AG09309 (cell line): ENCODE results near the gene MYH15.

Experiments used
- DNase-seq: peaks from one replicate; pipeline ENCODE4 v3.0.0-alpha.2; 2010; ENCODE audit warnings: low read depth
- H3K4me3 ChIP-seq: 2 replicates; pipeline ENCODE4 v1.5.1; 2011; ENCODE audit warnings: mild to moderate bottlenecking, low read depth, low read length, moderate library complexity; ENCODE audit not compliant: control insufficient read depth
- TF ChIP-seq, protein P1 (sequence below): IDR thresholded peaks from 2 replicates; pipeline ENCODE4 v1.5.1; 2011; ENCODE audit warnings: mild to moderate bottlenecking, low read depth, low read length, inconsistent platforms; ENCODE audit not compliant: insufficient read depth, control insufficient read depth; ENCODE audit errors: missing control alignments

Gene MYH15

DNA sequence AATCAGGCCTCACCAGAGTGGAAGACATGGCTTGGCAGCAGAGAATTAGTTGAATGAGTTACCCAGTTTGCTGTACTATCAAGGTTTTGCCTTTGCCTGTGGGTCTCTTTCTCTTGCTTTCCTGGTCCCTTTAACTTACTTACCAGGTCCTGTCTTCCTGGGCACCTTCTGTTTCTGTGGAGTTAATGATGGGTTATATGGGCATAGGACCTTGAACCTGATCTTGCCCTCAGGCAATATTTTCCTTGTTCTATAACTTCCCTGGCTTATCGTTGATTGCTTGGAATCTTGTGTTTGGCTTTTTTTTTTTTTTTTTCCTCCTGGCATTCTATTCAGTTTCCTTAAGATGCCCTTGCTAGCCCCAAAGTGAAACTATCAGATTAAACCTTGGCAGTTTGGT is 107.2 kb downstream of the MYH15 start:
- DNase-seq: no peak

GRCh38 chr3:108401836-108402235 is 108.6 kb downstream of the MYH15 start:
- TF ChIP-seq, protein P1, sequence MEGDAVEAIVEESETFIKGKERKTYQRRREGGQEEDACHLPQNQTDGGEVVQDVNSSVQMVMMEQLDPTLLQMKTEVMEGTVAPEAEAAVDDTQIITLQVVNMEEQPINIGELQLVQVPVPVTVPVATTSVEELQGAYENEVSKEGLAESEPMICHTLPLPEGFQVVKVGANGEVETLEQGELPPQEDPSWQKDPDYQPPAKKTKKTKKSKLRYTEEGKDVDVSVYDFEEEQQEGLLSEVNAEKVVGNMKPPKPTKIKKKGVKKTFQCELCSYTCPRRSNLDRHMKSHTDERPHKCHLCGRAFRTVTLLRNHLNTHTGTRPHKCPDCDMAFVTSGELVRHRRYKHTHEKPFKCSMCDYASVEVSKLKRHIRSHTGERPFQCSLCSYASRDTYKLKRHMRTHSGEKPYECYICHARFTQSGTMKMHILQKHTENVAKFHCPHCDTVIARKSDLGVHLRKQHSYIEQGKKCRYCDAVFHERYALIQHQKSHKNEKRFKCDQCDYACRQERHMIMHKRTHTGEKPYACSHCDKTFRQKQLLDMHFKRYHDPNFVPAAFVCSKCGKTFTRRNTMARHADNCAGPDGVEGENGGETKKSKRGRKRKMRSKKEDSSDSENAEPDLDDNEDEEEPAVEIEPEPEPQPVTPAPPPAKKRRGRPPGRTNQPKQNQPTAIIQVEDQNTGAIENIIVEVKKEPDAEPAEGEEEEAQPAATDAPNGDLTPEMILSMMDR: no peak
- no peak for DNase-seq
- H3K4me3 ChIP-seq: no peak overlapping the region

More for the DNA sequence above, 107.2 kb downstream of the MYH15 start:
- TF ChIP-seq, protein P1: no peak
- no peak overlapping the region for H3K4me3 ChIP-seq

DNA sequence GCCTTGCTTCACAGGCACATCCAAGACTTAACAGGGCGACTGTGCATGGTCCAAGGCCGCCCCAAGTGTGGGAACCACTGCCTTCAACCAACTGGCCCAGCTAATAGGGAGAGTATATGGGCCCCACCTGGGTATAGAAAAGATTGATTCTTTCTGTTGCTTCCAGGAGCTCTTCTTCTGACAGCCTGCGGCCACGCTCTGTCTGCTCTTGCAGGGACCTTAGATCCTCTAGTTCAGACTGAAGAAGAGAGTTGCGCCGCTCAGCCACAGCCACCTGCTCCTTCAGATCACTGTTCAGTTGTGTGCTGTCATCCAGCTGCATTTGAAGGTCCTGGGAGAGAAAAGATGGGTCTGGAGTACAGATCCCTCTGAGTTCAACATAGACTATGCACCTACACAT is 111.9 kb downstream of the MYH15 start:
- no peak for DNase-seq
- no peak overlapping the region for H3K4me3 ChIP-seq
- TF ChIP-seq, protein P1: no peak

- no peak for DNase-seq
- H3K4me3 ChIP-seq: no peak overlapping the region
- TF ChIP-seq, protein P1: no peak
Measured at GRCh38 chr3:108396336-108396735, 114.1 kb downstream of the MYH15 start.

- no peak overlapping the region for H3K4me3 ChIP-seq
- DNase-seq: no peak
- TF ChIP-seq, protein P1: no peak
Measured at GRCh38 chr3:108394563-108394962, 115.8 kb downstream of the MYH15 start.

- TF ChIP-seq, protein P1: no peak
- DNase-seq: no peak
- no peak overlapping the region for H3K4me3 ChIP-seq
Measured at GRCh38 chr3:108394016-108394415, 116.4 kb downstream of the MYH15 start.
